IPS-18c (cell line): ENCODE measurements around the gene OLIG2.
A peak's percentile ranks its signal among the peaks of the same experiment; 100 is the strongest.

Experiments
- H3K4me3 ChIP-seq: 2 replicates; pipeline ENCODE4 v1.7.0; 2013; ENCODE audit warnings: low read depth, mild to moderate bottlenecking, low read length, moderate library complexity; ENCODE audit not compliant: insufficient read depth
- H3K9me3 ChIP-seq: one replicate; pipeline ENCODE4 v1.6.1; 2013; ENCODE audit warnings: mild to moderate bottlenecking, low read length, moderate library complexity; ENCODE audit not compliant: control insufficient read depth, insufficient read depth

The OLIG2 gene

DNA sequence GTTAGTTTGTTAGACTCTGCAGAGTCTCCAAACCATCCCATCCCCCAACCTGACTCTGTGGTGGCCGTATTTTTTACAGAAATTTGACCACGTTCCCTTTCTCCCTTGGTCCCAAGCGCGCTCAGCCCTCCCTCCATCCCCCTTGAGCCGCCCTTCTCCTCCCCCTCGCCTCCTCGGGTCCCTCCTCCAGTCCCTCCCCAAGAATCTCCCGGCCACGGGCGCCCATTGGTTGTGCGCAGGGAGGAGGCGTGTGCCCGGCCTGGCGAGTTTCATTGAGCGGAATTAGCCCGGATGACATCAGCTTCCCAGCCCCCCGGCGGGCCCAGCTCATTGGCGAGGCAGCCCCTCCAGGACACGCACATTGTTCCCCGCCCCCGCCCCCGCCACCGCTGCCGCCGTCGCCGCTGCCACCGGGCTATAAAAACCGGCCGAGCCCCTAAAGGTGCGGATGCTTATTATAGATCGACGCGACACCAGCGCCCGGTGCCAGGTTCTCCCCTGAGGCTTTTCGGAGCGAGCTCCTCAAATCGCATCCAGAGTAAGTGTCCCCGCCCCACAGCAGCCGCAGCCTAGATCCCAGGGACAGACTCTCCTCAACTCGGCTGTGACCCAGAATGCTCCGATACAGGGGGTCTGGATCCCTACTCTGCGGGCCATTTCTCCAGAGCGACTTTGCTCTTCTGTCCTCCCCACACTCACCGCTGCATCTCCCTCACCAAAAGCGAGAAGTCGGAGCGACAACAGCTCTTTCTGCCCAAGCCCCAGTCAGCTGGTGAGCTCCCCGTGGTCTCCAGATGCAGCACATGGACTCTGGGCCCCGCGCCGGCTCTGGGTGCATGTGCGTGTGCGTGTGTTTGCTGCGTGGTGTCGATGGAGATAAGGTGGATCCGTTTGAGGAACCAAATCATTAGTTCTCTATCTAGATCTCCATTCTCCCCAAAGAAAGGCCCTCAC is at the start of gene OLIG2:
Gene OLIG2 (plus strand): TSS at position 447 of the 954 bp plus-strand sequence. CDS start 928 bp downstream, outside the sequence.
- peak within 1 kb of the TSS; percentile 59 for H3K4me3 ChIP-seq
- H3K9me3 ChIP-seq = no peaks in the 10 kb centered on the region

DNA sequence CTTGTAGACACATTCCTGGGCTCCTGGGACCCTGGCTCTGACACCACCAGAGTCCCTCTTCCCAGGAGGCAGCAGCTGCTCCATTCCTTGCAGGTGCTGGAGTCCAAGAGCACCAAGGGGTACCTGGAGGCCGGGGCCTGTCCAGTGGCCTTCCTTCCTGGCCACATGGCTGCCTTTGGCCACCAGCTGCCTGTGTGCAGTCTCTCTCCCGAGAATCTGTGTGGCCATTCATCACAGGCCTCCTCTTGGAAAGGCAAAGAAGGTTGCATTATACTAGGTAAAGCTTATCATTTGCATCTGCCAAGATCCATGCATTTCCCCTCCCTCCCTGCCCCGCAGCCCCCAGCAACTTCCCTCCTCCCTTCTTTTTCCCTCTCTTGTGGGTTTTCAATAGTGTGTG is 48.9 kb upstream of the OLIG2 start:
- Histone ChIP-seq H3K4me3 (no peak overlapping the region), H3K9me3 (no peaks in the 10 kb centered on the region)

GRCh38 chr21:32977216-32977615 is 48.5 kb upstream of the OLIG2 start:
- Histone ChIP-seq H3K9me3 (no peaks in the 10 kb centered on the region), H3K4me3 (no peak overlapping the region)

- no peak overlapping the region for H3K4me3 ChIP-seq
These were observed 47.1 kb upstream of the OLIG2 start for GRCh38 chr21:32978331-32979270.

GRCh38 chr21:32979598-32980268 is 46.0 kb upstream of the OLIG2 start:
- no peak overlapping the region for H3K4me3 ChIP-seq

More at GRCh38 chr21:32978331-32979270, 47.1 kb upstream of the OLIG2 start:
- H3K9me3 ChIP-seq = no peaks in the 10 kb centered on the region

DNA sequence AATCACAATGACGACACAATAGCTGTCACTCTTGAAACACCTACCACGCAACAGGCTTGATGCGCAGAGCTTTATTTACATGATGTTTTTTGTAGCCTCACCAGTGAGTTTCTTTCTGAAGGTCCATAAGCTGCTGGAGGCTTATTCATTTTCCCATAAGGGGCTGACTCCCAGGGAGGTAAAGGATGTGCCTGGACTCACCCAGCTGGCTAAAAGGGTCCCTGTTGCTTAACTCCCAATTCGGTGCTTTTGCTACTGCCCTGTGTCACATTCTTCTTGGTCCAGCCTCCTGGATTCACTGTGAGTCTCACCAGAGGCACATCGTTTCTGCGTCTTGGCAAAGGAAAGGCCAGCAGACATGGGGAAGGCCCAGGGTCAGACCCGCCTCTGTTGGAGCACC is 44.6 kb upstream of the OLIG2 start:
- Histone ChIP-seq H3K4me3 (no peak overlapping the region), H3K9me3 (no peaks in the 10 kb centered on the region)

More at GRCh38 chr21:32979598-32980268, 46.0 kb upstream of the OLIG2 start:
- no peaks in the 10 kb centered on the region for H3K9me3 ChIP-seq

DNA sequence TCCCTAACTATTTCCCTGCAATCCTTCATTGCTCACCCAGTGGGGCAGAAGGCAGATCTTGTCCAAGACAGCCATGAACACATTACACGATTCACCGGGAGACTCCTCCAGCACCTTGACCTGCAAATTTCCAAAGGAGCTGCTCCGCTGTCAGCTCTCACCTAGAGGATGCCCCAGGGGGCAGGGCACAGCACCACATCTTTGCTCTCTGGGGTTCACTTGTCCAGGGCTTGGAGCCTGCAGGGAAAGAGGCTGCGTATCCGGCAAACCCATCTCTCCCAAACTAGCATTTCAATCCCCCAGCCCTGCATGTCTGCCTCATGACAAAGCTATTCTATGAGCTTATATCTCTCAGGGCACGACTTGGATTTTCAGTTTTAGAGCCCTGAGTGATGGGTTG is 35.1 kb upstream of the OLIG2 start:
- Histone ChIP-seq H3K4me3 (no peak overlapping the region), H3K9me3 (no peaks in the 10 kb centered on the region)

DNA sequence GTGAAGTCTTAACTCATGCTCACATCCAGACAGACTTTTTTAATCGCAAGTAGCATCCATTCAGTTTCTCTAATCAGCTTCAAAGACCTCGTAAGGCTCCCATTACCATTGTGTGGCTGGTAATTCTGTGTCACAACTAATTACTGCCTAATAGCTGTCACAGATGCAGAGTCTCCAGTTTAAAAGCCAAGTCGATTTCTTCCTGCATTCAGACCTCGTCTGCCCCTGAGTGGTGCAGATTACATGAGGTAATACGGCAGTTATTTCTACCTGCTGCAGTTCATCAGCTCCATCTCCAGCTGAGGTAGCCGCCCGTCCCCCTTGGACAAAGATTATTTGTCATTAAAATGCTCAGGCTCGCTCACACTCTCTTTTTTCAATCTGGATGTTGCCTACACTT is 34.4 kb upstream of the OLIG2 start:
- H3K4me3 ChIP-seq = no peak overlapping the region
- no peaks in the 10 kb centered on the region for H3K9me3 ChIP-seq

DNA sequence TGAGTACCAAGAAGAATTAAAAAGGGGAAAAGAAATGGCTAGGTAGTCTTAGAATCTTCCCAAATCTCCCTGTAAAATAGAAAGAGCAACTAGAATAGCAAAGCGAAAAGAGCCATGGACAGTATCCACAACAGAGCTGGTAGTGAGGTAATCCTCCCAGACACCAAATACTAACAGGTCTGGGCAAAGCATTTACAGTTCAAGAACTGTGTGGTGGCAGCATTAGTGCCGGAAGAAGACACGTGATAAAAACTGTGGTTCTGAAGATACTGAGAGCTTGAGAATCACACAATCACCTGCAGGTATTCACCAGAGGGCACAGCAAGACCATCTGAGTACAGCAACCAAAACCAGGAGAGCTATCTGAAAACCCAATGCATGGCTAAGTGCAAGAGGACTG is 31.8 kb upstream of the OLIG2 start:
- no peaks in the 10 kb centered on the region for H3K9me3 ChIP-seq
- H3K4me3 ChIP-seq = no peak overlapping the region

DNA sequence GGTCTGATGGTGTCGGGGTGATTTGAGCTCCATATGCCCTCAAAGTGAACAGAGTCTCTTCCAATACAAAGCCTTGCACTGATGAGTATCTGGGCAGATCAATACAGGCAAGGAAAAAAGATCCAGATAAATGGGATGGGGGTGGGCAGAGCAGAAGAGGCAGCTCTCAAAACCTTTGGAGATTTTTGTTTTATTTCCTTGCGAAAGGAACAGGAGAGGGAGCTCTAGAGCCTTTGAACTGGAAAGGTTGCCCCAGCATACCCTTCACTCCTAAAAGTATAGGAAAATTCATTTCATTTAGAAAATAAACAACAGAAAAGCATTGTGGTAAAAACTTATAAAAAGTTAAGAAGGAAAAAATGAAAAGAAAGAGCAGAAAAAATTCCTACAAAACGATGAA is 31.4 kb upstream of the OLIG2 start:
- H3K4me3 ChIP-seq = no peak overlapping the region
- no peaks in the 10 kb centered on the region for H3K9me3 ChIP-seq

DNA sequence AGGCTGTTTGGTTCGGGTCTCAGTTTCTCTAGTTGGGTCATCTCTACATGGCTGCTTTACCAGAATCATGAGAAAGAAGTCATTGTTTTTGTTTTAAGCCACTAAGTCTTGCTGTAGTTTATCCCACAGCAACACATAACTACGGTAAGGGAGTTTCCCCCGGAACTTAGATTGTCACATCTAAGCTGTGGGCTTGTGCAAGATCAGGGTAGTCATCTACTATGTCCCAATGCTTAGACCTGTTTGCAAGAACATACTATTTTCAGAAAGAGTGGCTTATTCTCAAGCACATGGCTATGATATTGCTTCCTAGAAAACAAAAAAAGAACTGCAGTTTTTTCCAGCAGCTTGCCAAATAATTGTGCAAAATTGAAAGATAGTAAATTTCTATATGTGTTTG is 18.0 kb upstream of the OLIG2 start:
- no peak overlapping the region for H3K4me3 ChIP-seq
- no peaks in the 10 kb centered on the region for H3K9me3 ChIP-seq

DNA sequence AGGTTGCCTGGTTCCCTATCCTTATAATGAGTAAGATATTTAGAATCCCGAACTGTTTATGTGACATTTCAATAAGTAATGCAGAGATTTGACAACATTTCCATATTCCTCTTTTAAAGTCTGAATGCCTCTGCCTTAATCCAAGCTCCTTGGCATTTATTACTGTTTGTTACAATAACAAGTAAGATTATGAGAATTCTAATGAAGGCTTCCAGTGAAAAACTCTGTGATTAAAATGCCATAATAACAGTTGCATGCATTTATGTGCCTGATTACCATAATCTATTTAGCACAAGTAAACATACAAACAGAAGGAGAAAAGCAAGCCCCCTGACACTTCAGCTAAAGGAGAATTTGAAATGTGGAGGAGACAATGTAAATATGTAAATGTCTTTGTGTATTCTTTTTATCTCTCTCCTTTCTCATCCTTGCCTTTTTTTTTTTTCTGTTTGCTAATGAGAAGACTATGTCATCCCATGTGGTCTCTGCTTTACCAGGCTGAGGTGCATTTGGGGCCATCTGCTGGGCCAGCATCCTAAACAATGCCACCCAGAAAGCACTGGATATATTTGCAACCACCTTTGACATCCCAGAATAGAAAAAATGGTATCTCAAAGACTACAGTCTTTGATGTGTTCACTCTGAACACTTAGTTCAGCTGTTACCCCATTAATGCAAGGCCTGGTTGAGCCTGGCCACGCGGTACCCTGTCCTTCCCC is 17.2 kb upstream of the OLIG2 start:
- Histone ChIP-seq H3K4me3 (no peak overlapping the region), H3K9me3 (no peaks in the 10 kb centered on the region)

DNA sequence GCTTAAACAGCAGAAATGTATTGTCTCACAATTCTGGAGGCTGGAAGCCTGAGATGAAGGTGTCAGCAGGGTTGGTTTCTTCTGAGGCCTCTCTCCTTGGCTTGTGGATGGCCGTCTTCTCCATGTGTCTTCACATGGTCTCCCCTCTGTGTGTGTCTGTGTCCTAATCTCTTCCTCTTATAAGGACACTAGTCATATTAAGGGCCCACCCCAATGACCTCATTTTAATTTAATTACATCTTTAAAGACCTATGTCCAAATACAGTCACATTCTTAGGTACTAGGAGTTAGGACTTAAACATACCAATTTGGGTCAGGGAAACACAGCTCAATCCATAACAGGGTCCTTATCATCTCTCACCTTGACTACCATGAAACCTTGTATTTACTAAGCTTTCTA is 14.8 kb upstream of the OLIG2 start:
- Histone ChIP-seq H3K9me3 (peaks cover 3% of the 10 kb centered on the region), H3K4me3 (no peak overlapping the region)

- H3K9me3 ChIP-seq = peaks cover 3% of the 10 kb centered on the region
- H3K4me3 ChIP-seq = no peak overlapping the region
These were observed 14.3 kb upstream of the OLIG2 start for GRCh38 chr21:33011462-33011861.

DNA sequence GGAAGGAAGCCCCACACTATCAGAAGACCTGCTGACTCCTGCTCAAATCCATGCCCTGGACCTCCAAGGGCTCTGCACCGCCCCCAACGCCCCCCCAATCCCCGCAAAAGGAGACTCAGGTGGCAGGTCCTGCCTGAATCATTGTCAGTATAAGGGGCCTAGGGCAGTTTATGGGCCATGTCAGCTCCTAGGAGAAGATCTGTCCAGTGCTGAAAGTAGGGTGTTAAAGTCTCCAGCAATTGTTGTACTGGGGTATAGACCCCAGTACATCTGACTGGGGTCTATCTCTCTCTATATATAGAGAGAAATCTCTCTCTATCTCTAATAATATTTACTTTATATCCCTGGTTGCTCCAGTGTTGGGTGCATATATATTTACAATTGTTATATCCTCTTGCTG is 12.1 kb upstream of the OLIG2 start:
- Histone ChIP-seq H3K9me3 (peaks cover 3% of the 10 kb centered on the region), H3K4me3 (no peak overlapping the region)

DNA sequence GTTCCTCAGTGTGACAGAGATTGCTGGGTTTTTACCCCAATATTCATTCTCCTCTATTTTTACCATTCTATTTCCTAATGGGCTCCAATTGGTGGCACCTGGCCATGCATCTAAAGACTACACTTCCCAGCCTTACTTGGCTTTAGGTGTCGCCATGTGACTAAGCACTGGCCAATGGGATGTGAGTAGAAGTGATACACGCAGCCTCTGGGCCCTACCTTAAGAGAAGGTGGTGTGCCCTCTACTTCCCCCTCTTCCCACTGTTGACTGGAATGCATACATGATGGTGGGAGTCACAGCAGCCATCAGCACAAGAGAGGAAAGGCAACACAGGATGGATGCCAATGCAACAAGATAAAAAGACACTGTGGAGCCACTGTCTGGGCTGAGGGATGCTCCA is 11.4 kb upstream of the OLIG2 start:
- H3K4me3 ChIP-seq = no peak overlapping the region
- peaks cover 3% of the 10 kb centered on the region for H3K9me3 ChIP-seq

DNA sequence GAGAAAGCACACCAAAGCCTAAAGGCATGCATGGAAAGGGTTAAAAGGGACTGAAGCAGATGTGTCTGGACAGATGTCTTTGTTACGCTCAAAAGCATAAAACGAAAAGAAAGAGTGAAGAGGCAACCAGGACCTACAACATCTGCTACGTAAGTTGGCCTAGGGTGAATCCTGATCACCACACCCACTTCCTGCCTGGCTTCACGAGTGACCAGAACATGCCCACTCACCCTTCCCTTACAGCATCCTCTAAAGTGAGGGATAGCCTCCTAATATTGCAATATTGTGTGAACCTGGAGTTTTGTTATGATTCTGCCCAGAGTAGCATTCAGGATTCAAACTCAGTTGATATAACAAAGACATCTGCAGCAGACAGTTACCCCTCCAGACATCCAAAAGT is 10.6 kb upstream of the OLIG2 start:
- peaks cover 3% of the 10 kb centered on the region for H3K9me3 ChIP-seq
- H3K4me3 ChIP-seq = no peak overlapping the region
